NCI-H446 treated with DMSO at 0.1 percent for 48 hours (cell line): ENCODE results near the gene TBL1X.
"Not testable (repeated sequence)": the region's sequence is repeated elsewhere in the genome, so short reads cannot be mapped to it uniquely, and the experiment has no call there.

Source experiments
- DNase-seq: peaks from one replicate; lab custom pipeline; 2025; lab: John Stamatoyannopoulos, UW

Gene TBL1X

GRCh38 chrX:9464435-9465371, at the start of gene TBL1X:
TSS of gene TBL1X (plus strand) at chrX:9465058. CDS start at chrX:9653587, 188,529 bp downstream.
- DNase-seq, result no peak

- DNase-seq, result no peak
These were observed 48.1 kb upstream of the TBL1X start for GRCh38 chrX:9416562-9417348.

- DNase-seq, result no peak
These were observed 46.6 kb upstream of the TBL1X start for GRCh38 chrX:9418262-9418661.

GRCh38 chrX:9420275-9421265, 44.3 kb upstream of the TBL1X start:
- no peak for DNase-seq

- DNase-seq, result no peak
These were observed 35.1 kb upstream of the TBL1X start for GRCh38 chrX:9429767-9430166.

GRCh38 chrX:9430346-9430921, 34.4 kb upstream of the TBL1X start:
- DNase-seq, result no peak

GRCh38 chrX:9431281-9431680, 33.6 kb upstream of the TBL1X start:
- DNase-seq, result no peak

- no peak for DNase-seq
These were observed 31.3 kb upstream of the TBL1X start for GRCh38 chrX:9433596-9433995.

GRCh38 chrX:9434051-9434550, 30.8 kb upstream of the TBL1X start:
- DNase-seq, result no peak

- not testable (repeated sequence) for DNase-seq
These were observed 29.8 kb upstream of the TBL1X start for GRCh38 chrX:9435086-9435485.

- DNase-seq, result no peak
These were observed 28.0 kb upstream of the TBL1X start for GRCh38 chrX:9436812-9437211.

GRCh38 chrX:9438933-9439494, 25.8 kb upstream of the TBL1X start:
- no peak for DNase-seq

- DNase-seq, result no peak
These were observed 24.6 kb upstream of the TBL1X start for GRCh38 chrX:9440116-9440844.

GRCh38 chrX:9442056-9442455, 22.8 kb upstream of the TBL1X start:
- no peak for DNase-seq

GRCh38 chrX:9443327-9443726, 21.5 kb upstream of the TBL1X start:
- no peak for DNase-seq

- no peak for DNase-seq
These were observed 17.0 kb upstream of the TBL1X start for GRCh38 chrX:9447906-9448305.

GRCh38 chrX:9456250-9457074, 8.4 kb upstream of the TBL1X start:
- DNase-seq, result no peak

- DNase-seq, result not testable (repeated sequence)
These were observed 6.8 kb upstream of the TBL1X start for GRCh38 chrX:9458034-9458433.

GRCh38 chrX:9458516-9459078, 6.3 kb upstream of the TBL1X start:
- DNase-seq, result no peak
